Stimulated activated CD4-positive, alpha-beta T cell treated with anti-CD3 and anti-CD28 coated beads, Interleukin-4, amount 100 ng/mL, for 48 hours (primary cell): ENCODE measurements around the gene UQCRQ.

ENCODE experiments used
- DNase-seq, 2 donors: peaks; one replicate each; pipeline ENCODE4 v3.0.0-alpha.2; 2020; ENCODE audit warnings: low read depth in 2 of 2

UQCRQ gene

DNA sequence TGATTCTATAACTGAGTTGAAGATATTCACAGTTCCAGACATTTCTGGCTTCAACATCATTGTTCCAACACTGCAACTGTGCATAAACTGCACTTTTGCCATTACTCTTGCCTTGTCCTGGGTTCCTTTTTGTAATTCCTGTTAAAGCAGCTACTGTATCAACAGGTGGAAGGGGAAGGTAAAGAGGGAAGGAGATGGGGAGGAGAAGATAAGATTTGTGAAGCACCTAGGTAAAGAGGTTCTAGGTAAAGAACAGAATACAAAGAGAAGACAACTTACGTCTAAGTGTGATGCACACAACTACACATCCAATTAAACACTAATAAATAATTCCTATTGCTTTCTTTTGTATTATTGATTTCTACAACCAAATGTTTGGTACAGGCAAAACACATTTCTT lies 43.3 kb downstream of the UQCRQ start:
- no peak for DNase-seq

DNA sequence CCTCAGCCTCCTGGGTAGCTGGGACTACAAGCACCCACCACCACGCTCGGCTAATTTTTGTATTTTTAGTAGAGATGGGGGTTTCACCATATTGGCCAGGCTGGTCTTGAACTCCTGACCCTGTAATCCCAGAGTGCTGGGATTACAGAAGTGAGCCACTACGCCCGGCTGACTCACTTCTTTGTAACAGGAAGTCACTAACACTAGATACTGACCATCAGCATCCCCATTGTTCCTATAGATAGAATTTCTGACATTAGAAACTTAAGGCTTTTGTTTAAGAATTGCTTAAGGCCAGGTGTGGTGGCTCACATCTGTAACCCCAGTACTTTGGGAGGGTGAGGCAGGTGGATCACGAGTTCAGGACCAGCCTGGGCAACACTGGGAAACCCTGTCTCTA lies 49.2 kb downstream of the UQCRQ start:
- DNase-seq, result no peak

DNA sequence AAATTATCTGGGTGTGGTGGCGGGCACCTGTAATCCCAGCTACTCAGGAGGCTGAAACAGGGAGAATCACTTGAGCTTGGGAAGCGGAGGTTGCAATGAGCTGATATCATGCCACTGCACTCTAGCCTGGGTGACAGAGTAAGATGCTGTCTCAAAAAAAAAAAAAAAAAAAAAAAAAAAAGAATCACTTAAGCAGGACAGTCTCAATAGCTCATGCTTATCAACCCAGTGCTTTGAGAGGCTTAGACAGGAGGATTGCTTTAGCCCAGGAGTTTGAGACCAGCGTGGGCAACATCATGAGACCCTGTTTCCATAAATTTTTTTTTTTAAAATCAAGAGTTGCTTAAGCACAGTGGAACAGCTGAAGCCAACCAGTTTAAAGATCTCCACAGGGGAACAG lies 49.6 kb downstream of the UQCRQ start:
- no peak for DNase-seq
